Body of pancreas (tissue), 4 donors: Measurements from ENCODE around the gene GSAP.

Experiments
- POLR2A ChIP-seq, 3 donors: fragments of 450-650 bp; IDR thresholded peaks; one replicate each; pipeline ENCODE4 v1.6.1; 2016; ENCODE audit warnings: antibody characterized with exemption in 3 of 3, mild to moderate bottlenecking in 2 of 3
- TF ChIP-seq, protein P1 (sequence below), 7 experiments: fragments of 450-650 bp in 4 of 7; fragments of 200-600 bp in 3 of 7; sonication (generic) in 3 of 7; IDR thresholded peaks; one replicate each; pipeline ENCODE4 v1.5.1; 2016 to 2019; ENCODE audit warnings: antibody characterized with exemption in 7 of 7

DNA sequence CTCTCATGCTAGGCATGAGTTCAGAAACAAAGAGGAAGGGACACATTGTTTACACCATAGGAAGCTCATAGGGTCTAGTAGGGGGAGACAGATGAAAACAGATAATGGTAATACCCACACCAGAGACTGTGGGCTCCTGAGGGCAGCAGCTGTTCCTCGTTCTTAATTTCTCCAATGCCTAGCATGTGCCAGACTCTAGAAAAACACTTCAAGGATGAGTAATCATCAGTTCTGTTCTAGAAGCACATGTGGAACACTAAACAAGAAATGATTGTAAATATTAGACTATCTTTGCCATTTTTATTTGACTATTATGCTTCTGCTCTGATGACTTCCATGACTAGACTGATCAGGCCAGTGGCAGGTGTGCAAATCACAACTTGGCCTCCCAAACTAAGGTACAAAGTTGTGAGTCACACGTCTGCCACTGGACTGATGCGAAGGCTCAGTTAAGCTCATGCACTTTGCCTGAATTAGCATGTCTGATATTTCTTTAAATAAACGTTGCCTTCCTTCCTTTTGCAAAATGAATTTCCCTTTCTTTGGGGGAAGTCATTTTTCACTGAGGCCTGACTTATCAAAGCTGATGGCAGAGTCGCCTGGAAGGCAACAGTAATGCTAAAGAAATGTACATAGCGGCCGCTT lies 127.4 kb downstream of the GSAP start:
- TF ChIP-seq, protein P1, sequence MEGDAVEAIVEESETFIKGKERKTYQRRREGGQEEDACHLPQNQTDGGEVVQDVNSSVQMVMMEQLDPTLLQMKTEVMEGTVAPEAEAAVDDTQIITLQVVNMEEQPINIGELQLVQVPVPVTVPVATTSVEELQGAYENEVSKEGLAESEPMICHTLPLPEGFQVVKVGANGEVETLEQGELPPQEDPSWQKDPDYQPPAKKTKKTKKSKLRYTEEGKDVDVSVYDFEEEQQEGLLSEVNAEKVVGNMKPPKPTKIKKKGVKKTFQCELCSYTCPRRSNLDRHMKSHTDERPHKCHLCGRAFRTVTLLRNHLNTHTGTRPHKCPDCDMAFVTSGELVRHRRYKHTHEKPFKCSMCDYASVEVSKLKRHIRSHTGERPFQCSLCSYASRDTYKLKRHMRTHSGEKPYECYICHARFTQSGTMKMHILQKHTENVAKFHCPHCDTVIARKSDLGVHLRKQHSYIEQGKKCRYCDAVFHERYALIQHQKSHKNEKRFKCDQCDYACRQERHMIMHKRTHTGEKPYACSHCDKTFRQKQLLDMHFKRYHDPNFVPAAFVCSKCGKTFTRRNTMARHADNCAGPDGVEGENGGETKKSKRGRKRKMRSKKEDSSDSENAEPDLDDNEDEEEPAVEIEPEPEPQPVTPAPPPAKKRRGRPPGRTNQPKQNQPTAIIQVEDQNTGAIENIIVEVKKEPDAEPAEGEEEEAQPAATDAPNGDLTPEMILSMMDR (IDR thresholded peaks at IDR 0.05), result no peak
- TF ChIP-seq POLR2A (IDR thresholded peaks at IDR 0.05), result no peak
